Measurements from ENCODE around the gene ANKRD12.
"Not testable (repeated sequence)": the region's sequence is repeated elsewhere in the genome, so short reads cannot be mapped to it uniquely, and the experiment has no call there.

Gene ANKRD12

GRCh38 chr18:9136315-9137155, at the start of gene ANKRD12:
TSS of gene ANKRD12 (plus strand) at chr18:9136781. CDS start at chr18:9182433, 45,652 bp downstream.
- DNase-seq (ENCODE audit: extremely low read depth in 1 of 2, low read depth in 1 of 2), result peak; percentile 93 to 98

GRCh38 chr18:9087144-9087543, 49.4 kb upstream of the ANKRD12 start:
- DNase-seq (ENCODE audit: extremely low read depth in 1 of 2, low read depth in 1 of 2), result no peak

- DNase-seq (ENCODE audit: extremely low read depth in 1 of 2, low read depth in 1 of 2), result no peak
Observed at GRCh38 chr18:9088252-9088651, 48.3 kb upstream of the ANKRD12 start.

- not testable (repeated sequence) for DNase-seq (ENCODE audit: extremely low read depth in 1 of 2, low read depth in 1 of 2)
Observed at GRCh38 chr18:9088727-9089126, 47.9 kb upstream of the ANKRD12 start.

- no peak for DNase-seq (ENCODE audit: extremely low read depth in 1 of 2, low read depth in 1 of 2)
Observed at GRCh38 chr18:9090578-9090977, 46.0 kb upstream of the ANKRD12 start.

- DNase-seq (ENCODE audit: extremely low read depth in 1 of 2, low read depth in 1 of 2), result no peak
Observed at GRCh38 chr18:9091066-9091476, 45.5 kb upstream of the ANKRD12 start.

- no peak for DNase-seq (ENCODE audit: extremely low read depth in 1 of 2, low read depth in 1 of 2)
Observed at GRCh38 chr18:9092665-9093064, 43.9 kb upstream of the ANKRD12 start.

GRCh38 chr18:9093109-9093508, 43.5 kb upstream of the ANKRD12 start:
- DNase-seq (ENCODE audit: extremely low read depth in 1 of 2, low read depth in 1 of 2), result not testable (repeated sequence)

GRCh38 chr18:9094307-9095226, 42.0 kb upstream of the ANKRD12 start:
- DNase-seq (ENCODE audit: extremely low read depth in 1 of 2, low read depth in 1 of 2), result peak; percentile 31 to 68

- DNase-seq (ENCODE audit: extremely low read depth in 1 of 2, low read depth in 1 of 2), result peak; percentile 26 to 60
Observed at GRCh38 chr18:9095297-9096006, 41.1 kb upstream of the ANKRD12 start.

GRCh38 chr18:9096007-9096371, 40.6 kb upstream of the ANKRD12 start:
- DNase-seq (ENCODE audit: extremely low read depth in 1 of 2, low read depth in 1 of 2), result no peak

GRCh38 chr18:9096685-9097084, 39.9 kb upstream of the ANKRD12 start:
- DNase-seq (ENCODE audit: extremely low read depth in 1 of 2, low read depth in 1 of 2), result no peak

- no peak for DNase-seq (ENCODE audit: extremely low read depth in 1 of 2, low read depth in 1 of 2)
Observed at GRCh38 chr18:9097349-9097748, 39.2 kb upstream of the ANKRD12 start.

- no peak for DNase-seq (ENCODE audit: extremely low read depth in 1 of 2, low read depth in 1 of 2)
Observed at GRCh38 chr18:9100796-9101195, 35.8 kb upstream of the ANKRD12 start.

- DNase-seq (ENCODE audit: extremely low read depth in 1 of 2, low read depth in 1 of 2), result no peak
Observed at GRCh38 chr18:9101730-9102507, 34.7 kb upstream of the ANKRD12 start.

GRCh38 chr18:9102508-9103375, 33.8 kb upstream of the ANKRD12 start, which contains the start of gene NDUFV2:
TSS of gene NDUFV2 (plus strand) at chr18:9102699. CDS start at chr18:9102744, 45 bp downstream.
- peak; percentile 95 to 98 for DNase-seq (ENCODE audit: extremely low read depth in 1 of 2, low read depth in 1 of 2)

GRCh38 chr18:9103376-9103873, 33.2 kb upstream of the ANKRD12 start:
- no peak for DNase-seq (ENCODE audit: extremely low read depth in 1 of 2, low read depth in 1 of 2)

- DNase-seq (ENCODE audit: extremely low read depth in 1 of 2, low read depth in 1 of 2), result no peak
Observed at GRCh38 chr18:9104244-9104901, 32.2 kb upstream of the ANKRD12 start.
